Measurements from ENCODE around the gene TRERF1. TPM values are rescaled to one million over a fixed set of nuclear protein-coding genes. Genes with fewer than 3 reads are reported as not detected.
A peak's percentile ranks its signal among the peaks of the same experiment; 100 is the strongest.

Gene TRERF1
- polyA plus RNA-seq, 3 donors, result 0.58 to 10.0 (median 2.0) TPM

DNA sequence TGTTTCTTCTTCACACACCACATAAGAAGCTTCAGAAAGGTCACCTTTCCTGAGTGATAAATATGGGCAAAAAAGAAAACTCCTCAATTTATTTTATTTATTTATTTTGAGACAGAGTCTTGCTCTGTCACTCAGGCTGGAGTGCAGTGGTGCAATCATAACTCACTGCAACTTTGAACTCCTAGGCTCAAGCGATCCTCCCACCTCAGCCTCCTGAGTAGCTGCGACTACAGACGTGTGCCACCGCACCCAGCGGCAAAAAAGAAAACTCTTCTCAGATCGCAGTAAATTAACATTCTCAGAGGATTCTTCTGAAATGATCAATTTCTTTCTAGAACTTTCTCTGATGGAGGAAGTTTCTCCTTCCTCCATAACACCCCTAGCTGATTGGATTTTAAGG lies 111.2 kb downstream of the TRERF1 start:
- no peaks in the 10 kb centered on the region for H4K20me1 ChIP-seq (ENCODE audit: insufficient read depth, low read length)
- Mint-ChIP-seq H3K27me3 (ENCODE audit: low read depth in 3 of 3) (peaks cover 0 to 2% (median 0%) of the 10 kb centered on the region in 3 donors), H3K36me3 (peaks cover 31 to 35% of the 10 kb centered on the region in 2 donors), H3K9me3 (no peaks in the 10 kb centered on the region), H3K27ac (peak overlapping the region in 1 of 7 donors; percentile 22), H3K4me3 (no peak overlapping the region), H3K4me1 (peaks cover 40% of the 10 kb centered on the region)
- H3K27me3 ChIP-seq (ENCODE audit: control insufficient read depth in 2 of 2, insufficient read depth in 2 of 2, low read length in 2 of 2), result no peaks in the 10 kb centered on the region
- no peak overlapping the region for H3K4me3 ChIP-seq (replicated peaks in 1 of 3; ENCODE audit: low read depth in 2 of 3, low read length in 3 of 3)
- peaks cover 0 to 29% of the 10 kb centered on the region in 2 donors for H3K36me3 ChIP-seq (replicated peaks in 1 of 2; ENCODE audit: control insufficient read depth in 1 of 2, insufficient read depth in 2 of 2, low read length in 2 of 2)
- no peak overlapping the region for H3K27ac ChIP-seq (ENCODE audit: low read depth in 1 of 2, low read length in 2 of 2)
- H3K4me1 ChIP-seq (ENCODE audit: control insufficient read depth in 1 of 2, insufficient read depth in 2 of 2, low read length in 2 of 2), result peaks cover 15 to 17% of the 10 kb centered on the region in 2 donors
- TF ChIP-seq CTCF (IDR thresholded peaks at IDR 0.05), result no peak
- intact Hi-C loops (cut with micrococcal nuclease), result loop anchor here in 1 of 2 donors (5.0 kb wide), 1 partner anchor 38 kb away; no protein-coding TSS in a partner anchor
- WGBS (ENCODE audit: insufficient coverage), result 67% methylated on average over 1 of the region's 6 CpGs
- peaks cover 90% of the 10 kb centered on the region for H3K79me2 ChIP-seq (ENCODE audit: insufficient read depth, low read length)
- no peak for DNase-seq
- H3K9ac ChIP-seq (ENCODE audit: insufficient read depth, low read length, poor library complexity, severe bottlenecking), result no peak overlapping the region
- H3K4me2 ChIP-seq (replicated peaks; ENCODE audit: extremely low read depth, low read length, poor library complexity, severe bottlenecking), result no peak overlapping the region
- H3K9me3 ChIP-seq (replicated peaks in 1 of 2; ENCODE audit: control insufficient read depth in 1 of 2, insufficient read depth in 1 of 2, low read length in 2 of 2), result no peaks in the 10 kb centered on the region
- no peak overlapping the region for H2AFZ ChIP-seq (ENCODE audit: insufficient read depth, low read depth, low read length, poor library complexity, severe bottlenecking)

GRCh38 chr6:42339991-42340401 lies 111.7 kb downstream of the TRERF1 start:
- H3K27ac ChIP-seq (ENCODE audit: low read depth in 1 of 2, low read length in 2 of 2), result no peak overlapping the region
- Mint-ChIP-seq H3K36me3 (peaks cover 29 to 34% of the 10 kb centered on the region in 2 donors), H3K4me1 (peaks cover 45% of the 10 kb centered on the region), H3K27ac (peak overlapping the region in 2 of 7 donors; percentile 50 to 71), H3K9me3 (no peaks in the 10 kb centered on the region), H3K27me3 (ENCODE audit: low read depth in 3 of 3) (peaks cover 0 to 2% (median 0%) of the 10 kb centered on the region in 3 donors), H3K4me3 (no peak overlapping the region)
- H2AFZ ChIP-seq (ENCODE audit: insufficient read depth, low read depth, low read length, poor library complexity, severe bottlenecking), result no peak overlapping the region
- DNase-seq, result no peak
- WGBS (ENCODE audit: insufficient coverage), result 86% methylated on average over 1 of the region's 2 CpGs
- no peak overlapping the region for H3K9ac ChIP-seq (ENCODE audit: insufficient read depth, low read length, poor library complexity, severe bottlenecking)
- H3K9me3 ChIP-seq (replicated peaks in 1 of 2; ENCODE audit: control insufficient read depth in 1 of 2, insufficient read depth in 1 of 2, low read length in 2 of 2), result no peaks in the 10 kb centered on the region
- no peak overlapping the region for H3K4me2 ChIP-seq (replicated peaks; ENCODE audit: extremely low read depth, low read length, poor library complexity, severe bottlenecking)
- H3K36me3 ChIP-seq (replicated peaks in 1 of 2; ENCODE audit: control insufficient read depth in 1 of 2, insufficient read depth in 2 of 2, low read length in 2 of 2), result peaks cover 0 to 25% of the 10 kb centered on the region in 2 donors
- peaks cover 91% of the 10 kb centered on the region for H3K79me2 ChIP-seq (ENCODE audit: insufficient read depth, low read length)
- H3K4me1 ChIP-seq (ENCODE audit: control insufficient read depth in 1 of 2, insufficient read depth in 2 of 2, low read length in 2 of 2), result peaks cover 20 to 22% of the 10 kb centered on the region in 2 donors
- intact Hi-C loops (cut with micrococcal nuclease), result loop anchor here in 1 of 2 donors (5.0 kb wide), 1 partner anchor 38 kb away; no protein-coding TSS in a partner anchor
- no peak for TF ChIP-seq CTCF (IDR thresholded peaks at IDR 0.05)
- H4K20me1 ChIP-seq (ENCODE audit: insufficient read depth, low read length), result no peaks in the 10 kb centered on the region
- no peak overlapping the region for H3K4me3 ChIP-seq (replicated peaks in 1 of 3; ENCODE audit: low read depth in 2 of 3, low read length in 3 of 3)
- no peaks in the 10 kb centered on the region for H3K27me3 ChIP-seq (ENCODE audit: control insufficient read depth in 2 of 2, insufficient read depth in 2 of 2, low read length in 2 of 2)
